ENCODE measurements around the gene KIR2DL1. TPM values are rescaled to one million over a fixed set of nuclear protein-coding genes. Genes with fewer than 3 reads are reported as not detected.
"Not testable (repeated sequence)": the region's sequence is repeated elsewhere in the genome, so short reads cannot be mapped to it uniquely, and the experiment has no call there.

The KIR2DL1 gene
- total RNA-seq, 1 experiment from 2014 or later = not detected

DNA sequence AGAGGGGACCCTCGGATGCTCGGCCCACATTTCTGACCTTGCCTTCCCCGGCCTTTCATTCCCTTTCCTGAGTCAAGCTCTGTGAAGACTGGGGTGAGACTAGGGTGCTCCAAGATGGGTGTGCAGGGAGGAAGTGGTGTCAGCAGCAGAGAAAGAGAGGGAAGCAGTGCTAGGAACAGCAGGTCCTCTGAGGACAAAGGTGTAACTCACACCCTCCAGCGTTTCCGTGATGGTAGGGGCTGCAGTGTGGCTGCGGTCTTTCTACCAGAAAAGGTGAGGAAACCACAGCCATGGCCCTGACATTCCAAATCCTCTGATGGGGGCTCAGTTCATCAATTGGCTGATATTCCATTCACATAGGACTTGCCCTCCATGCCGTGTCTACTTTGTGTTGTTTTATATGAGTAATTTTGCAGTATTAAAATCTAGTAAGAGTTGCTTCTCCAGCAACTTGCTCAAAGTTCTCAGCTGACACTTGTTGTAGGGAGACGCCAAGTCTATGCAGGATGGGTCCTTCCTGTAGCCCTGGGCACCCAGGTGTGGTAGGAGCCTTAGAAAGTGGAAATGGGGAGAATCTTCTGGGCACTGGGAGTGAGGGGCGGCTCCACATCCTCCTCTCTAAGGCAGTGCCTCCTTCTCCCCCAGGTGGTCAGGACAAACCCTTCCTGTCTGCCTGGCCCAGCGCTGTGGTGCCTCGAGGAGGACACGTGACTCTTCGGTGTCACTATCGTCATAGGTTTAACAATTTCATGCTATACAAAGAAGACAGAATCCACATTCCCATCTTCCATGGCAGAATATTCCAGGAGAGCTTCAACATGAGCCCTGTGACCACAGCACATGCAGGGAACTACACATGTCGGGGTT is 48.3 kb downstream of the KIR2DL1 start:
- no peak for DNase-seq (ENCODE audit: low spot score)

- not testable (repeated sequence) for DNase-seq (ENCODE audit: low spot score)
These were observed 54.8 kb downstream of the KIR2DL1 start for GRCh38 chr19:54824416-54824815.

GRCh38 chr19:54825326-54825725 is 55.7 kb downstream of the KIR2DL1 start:
- not testable (repeated sequence) for DNase-seq (ENCODE audit: low spot score)

- not testable (repeated sequence) for DNase-seq (ENCODE audit: low spot score)
These were observed 58.5 kb downstream of the KIR2DL1 start for GRCh38 chr19:54828064-54828463.

GRCh38 chr19:54832496-54832895 is 62.9 kb downstream of the KIR2DL1 start, which contains the start of gene KIR2DS4:
KIR2DS4 (plus strand) TSS chr19:54832676.
- not testable (repeated sequence) for DNase-seq (ENCODE audit: low spot score)

Small RNAs within 50 kb of the gene (small RNA-seq; reads per million reads assigned to genes)
- not detected for gene KIR3DP1

Other genes with a start within 250 kb of the KIR2DL1 start
- not detected in 2 replicates for gene LILRA2, start 196.0 kb upstream of the KIR2DL1 start, total RNA-seq (2014; rRNA removed; shearing (Covaris generic))
- gene LILRA1, start 176.2 kb upstream of the KIR2DL1 start, total RNA-seq (2014; rRNA removed; shearing (Covaris generic)) = not detected in 2 replicates
- not detected in 2 replicates for gene LILRB1, start 139.3 kb upstream of the KIR2DL1 start, total RNA-seq (2014; rRNA removed; shearing (Covaris generic))
- not detected in 2 replicates for gene LILRB4, start 106.8 kb upstream of the KIR2DL1 start, total RNA-seq (2014; rRNA removed; shearing (Covaris generic))
- not detected in 2 replicates for gene KIR3DL3, start 45.4 kb upstream of the KIR2DL1 start, total RNA-seq (2014; rRNA removed; shearing (Covaris generic))
- not detected in 2 replicates for gene KIR2DL3, start 31.3 kb upstream of the KIR2DL1 start, total RNA-seq (2014; rRNA removed; shearing (Covaris generic))
- not detected in 2 replicates for gene KIR2DL4, start 33.8 kb downstream of the KIR2DL1 start, total RNA-seq (2014; rRNA removed; shearing (Covaris generic))
- gene KIR3DL1, start 46.7 kb downstream of the KIR2DL1 start, total RNA-seq (2014; rRNA removed; shearing (Covaris generic)) = not detected in 2 replicates
- not detected in 2 replicates for gene KIR2DS4, start 62.9 kb downstream of the KIR2DL1 start, total RNA-seq (2014; rRNA removed; shearing (Covaris generic))
- gene KIR3DL2, start 80.7 kb downstream of the KIR2DL1 start, total RNA-seq (2014; rRNA removed; shearing (Covaris generic)) = not detected in 2 replicates
- not detected in 2 replicates for gene FCAR, start 104.4 kb downstream of the KIR2DL1 start, total RNA-seq (2014; rRNA removed; shearing (Covaris generic))
- not detected in 2 replicates for gene NCR1, start 136.4 kb downstream of the KIR2DL1 start, total RNA-seq (2014; rRNA removed; shearing (Covaris generic))
- gene NLRP7, start 177.7 kb downstream of the KIR2DL1 start, total RNA-seq (2014; rRNA removed; shearing (Covaris generic)) = not detected in 2 replicates
- not detected in 2 replicates for gene NLRP2, start 196.6 kb downstream of the KIR2DL1 start, total RNA-seq (2014; rRNA removed; shearing (Covaris generic))

All from HT-29 (cell line).